SU-DHL-6 (cell line): ENCODE data around the gene RTCA.

Source experiments
- CTCF ChIP-seq: fragments of 200-600 bp; sonication (generic); IDR thresholded peaks from one replicate; pipeline ENCODE4 v1.5.1; 2017; ENCODE audit warnings: antibody characterized with exemption, mild to moderate bottlenecking, low read length, moderate library complexity; ENCODE audit not compliant: insufficient read depth, poor library complexity, severe bottlenecking
- EZH2phosphoT487 ChIP-seq: fragments of 200-600 bp; sonication (generic), shearing (Covaris generic); conservative IDR thresholded peaks from 2 replicates; pipeline ENCODE4 v1.6.1; 2018; ENCODE audit warnings: mild to moderate bottlenecking, antibody characterized with exemption, low read length, moderate library complexity, mixed read lengths

- TF ChIP-seq CTCF (no peak), EZH2phosphoT487 (no peak)
Observed at GRCh38 chr1:100292711-100293110, 26.7 kb downstream of the RTCA start.
